Measurements from ENCODE around the gene ADORA1.
A peak's percentile ranks its signal among the peaks of the same experiment; 100 is the strongest.

The ADORA1 gene

DNA sequence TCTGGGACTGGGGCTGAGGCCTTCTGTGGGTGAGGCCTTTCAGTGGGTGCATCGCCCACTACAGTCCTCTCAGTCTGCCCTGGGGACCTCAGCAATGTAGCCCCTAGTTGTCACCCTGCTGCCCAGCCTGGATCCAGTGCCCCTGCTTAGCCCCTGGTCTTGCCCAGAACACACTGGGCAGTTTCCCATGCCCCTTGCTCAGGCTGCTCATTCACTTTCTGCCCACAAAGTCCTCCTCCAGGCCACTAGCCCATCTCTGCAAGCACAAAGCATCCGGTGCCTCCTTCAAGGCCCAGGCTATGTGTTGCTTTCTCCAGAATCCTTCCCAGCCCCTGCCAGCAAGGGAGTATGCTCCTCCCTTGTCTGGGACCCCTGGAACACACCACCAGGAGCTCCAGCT, 5.4 kb upstream of the ADORA1 start:
- DNase-seq (ENCODE audit: low read depth), result no peak

DNA sequence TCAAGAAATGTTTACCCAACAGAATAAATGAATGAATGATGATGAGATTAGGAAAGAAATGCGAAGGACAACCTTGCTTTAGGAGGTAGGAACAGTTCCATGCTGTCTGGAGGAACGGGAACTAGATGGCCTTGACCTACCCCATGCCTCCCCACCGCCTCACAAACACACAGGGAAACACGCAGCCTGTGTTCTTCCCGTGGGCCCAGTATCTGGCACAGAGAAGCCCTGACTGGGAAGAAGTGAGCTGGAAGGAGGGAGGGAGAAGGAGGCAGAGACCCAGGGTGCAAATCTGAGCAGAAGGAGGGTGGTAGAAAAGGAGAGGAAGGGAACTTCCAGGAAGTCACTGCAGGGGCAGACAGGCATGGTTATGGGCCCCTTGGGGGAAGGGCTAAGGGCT, 3.5 kb upstream of the ADORA1 start:
- no peak for DNase-seq (ENCODE audit: low read depth)

DNA sequence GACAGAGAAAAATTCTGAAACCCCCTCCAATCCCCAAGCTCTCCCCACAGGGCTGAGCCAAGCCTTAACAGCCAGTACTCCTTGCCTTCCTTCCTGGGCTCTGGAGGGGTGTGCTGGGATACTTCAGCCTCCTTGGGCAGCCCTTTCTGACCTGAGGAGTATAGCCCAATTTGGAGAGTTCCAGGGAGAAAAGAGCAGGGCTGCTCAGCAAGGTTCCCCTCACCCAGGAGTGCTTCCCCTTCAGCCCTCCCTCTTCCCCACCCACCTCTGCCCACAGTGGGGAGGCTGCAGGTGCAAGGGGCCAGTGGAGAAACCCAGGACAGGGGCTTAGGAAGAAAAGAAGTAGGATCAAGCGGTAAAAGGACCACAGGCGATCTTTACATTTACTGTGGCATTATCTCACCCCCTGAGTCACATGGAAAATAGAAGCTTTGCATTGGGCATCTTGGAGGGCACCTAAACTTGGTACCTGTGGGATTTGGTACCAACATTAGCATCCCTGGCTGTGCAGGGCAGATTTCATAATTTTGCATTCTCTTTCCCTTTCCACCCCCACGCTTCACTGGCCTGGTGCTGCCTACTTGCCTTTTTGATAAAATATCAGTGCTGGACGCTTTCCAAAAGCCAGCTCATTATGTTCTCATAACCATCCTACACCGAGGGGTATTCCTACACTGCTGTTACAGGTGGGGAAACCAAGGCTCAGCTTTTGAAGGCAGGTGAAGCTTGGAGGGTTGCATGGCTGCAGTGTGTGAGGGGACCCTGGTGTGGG, 2.8 kb upstream of the ADORA1 start:
- DNase-seq (ENCODE audit: low read depth), result peak; percentile 74

DNA sequence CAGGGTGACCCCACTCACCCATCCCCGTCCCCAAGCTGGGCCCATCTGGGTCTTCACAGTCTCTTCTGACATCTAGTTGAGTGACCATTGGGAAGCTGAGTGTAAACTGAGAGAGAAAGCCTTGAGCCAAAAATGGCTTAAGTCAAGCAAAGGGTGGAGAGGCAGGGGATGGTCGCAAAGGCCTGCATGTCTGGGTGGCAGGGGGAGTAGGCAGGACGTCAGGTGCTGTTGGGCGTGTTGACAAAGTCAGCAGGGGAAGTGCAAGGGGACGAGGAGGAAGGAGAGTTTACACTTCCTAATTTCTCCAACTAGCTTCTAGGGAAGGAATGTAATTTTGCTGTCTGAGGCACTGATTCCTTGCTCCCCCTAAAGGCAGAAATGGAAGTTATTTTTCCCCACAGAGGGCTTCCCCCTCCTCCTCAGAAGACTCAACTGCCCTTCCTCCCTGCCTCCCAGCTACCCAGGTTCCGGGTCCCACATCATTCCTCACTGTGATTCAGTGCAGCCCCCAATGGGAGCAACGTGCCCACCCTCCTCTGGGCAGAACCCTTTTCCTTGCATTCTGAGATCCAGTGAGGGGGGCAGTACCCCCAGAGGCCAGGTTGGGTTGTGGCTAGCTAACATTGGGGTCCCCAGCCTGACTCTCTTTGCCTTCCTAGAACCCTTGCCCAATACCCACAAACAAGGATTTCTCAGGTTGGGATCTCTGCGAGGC, 1.2 kb upstream of the ADORA1 start:
- DNase-seq (ENCODE audit: low read depth), result peak; percentile 29

DNA sequence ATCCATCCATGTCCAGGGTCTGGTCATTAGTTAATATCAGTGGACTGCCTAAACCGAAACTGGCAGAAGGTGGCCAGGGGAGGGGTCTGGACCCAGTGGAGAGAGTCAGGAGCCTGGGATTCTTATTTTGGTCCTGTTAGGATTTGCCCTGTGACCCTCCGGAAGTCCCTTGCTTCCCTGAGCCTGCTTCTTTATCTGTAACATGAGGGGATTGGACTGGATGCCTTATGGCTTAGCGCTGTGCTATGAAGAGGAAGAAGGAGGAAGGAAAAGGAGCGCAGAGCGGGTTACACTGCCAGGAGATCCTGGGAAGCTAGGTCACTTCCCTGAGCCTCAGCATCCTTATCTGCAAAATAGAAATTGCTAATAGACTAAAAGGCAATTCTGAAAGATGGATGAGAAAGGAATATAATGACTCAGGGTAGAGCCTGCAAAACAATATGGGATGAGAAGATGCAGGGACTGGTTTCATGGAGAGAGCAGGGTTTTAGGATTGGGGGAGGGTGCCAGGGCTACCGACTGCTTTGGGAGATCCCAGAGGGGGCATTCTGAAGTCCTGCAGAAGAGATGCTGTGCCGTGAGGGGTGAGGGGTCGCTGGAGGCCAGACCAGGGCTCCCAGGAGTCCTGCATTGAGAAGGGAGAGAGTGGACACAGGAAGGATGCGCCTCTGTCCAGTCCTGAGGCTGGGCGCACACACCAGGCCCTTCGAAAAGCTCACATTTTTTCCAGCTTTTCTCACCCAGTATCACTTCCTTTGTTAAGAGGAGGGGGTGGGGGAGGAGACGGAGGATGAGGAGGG, 460 bp upstream of the ADORA1 start:
- no peak for DNase-seq (ENCODE audit: low read depth)

DNA sequence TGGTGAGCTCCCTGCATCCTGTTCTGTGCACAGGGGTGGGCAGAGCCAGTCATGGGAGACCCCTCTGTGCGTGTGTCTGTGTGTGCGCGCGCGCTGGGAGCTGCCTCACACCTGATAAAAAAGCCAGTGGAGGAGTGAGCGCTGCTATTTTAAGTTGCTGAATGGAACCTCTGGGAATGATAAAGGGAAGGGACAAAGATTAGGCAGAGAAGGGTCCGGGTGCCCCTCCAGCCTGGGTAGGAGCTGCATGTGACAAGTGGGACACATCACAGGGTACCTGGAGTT, 847 bp downstream of the ADORA1 start:
- DNase-seq (ENCODE audit: low read depth), result no peak

DNA sequence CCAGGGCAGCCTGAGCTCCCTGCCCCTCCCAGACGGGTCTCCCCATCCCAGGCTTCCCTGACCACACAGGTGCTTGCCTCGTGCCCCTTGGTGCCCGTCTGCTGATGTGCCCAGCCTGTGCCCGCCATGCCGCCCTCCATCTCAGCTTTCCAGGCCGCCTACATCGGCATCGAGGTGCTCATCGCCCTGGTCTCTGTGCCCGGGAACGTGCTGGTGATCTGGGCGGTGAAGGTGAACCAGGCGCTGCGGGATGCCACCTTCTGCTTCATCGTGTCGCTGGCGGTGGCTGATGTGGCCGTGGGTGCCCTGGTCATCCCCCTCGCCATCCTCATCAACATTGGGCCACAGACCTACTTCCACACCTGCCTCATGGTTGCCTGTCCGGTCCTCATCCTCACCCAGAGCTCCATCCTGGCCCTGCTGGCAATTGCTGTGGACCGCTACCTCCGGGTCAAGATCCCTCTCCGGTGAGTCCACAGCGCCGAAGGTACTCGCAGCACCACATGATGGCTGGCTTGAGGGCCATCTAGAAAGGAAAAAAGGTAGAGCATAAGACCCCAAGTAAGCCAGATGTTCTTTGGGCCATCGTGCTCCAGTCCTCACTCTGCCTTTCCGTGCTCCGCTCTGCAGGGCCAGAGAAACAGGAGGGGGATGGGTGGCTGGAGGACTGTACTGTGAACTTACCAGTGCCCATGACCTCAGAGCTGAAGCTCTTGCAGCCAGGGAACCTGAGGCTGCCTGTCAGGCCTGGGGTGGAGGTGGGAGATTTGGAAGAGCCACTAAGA, 1.4 kb downstream of the ADORA1 start:
- DNase-seq (ENCODE audit: low read depth), result no peak

DNA sequence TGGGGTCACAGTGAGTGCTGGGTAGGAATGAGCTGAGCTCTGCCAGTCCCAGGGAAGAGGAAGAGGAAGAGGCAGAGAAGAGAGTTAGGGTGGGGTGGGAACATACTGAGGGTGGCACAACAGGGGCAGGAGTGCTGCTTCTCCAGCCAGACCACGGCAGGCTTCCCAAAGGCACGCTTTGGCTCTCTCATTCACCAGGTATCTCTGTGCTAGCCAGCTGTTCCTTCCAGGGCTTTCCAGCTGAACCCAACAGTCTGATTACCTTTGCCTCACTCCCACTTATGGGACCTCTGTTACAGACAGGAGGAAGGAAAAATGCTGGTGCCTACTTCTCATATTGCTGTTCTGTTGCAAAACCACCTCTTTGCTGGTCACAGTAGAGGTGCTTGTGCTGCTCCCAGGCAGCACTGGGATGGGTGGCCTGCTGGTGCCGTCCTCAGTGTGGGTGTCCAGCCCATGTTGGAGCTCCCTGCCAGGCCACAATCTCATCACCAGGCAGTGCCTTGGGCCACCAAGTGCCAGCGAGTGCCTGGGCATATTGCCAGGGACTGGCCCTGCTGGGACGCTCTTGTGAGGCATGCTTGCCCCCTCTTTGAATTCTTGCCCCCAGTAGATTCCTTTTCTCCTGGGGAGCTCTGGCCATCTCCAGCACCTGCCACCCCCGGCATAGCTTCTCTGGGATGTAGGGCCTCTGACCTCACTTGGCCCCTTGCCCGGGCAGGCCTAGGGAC, 2.1 kb downstream of the ADORA1 start:
- DNase-seq (ENCODE audit: low read depth), result no peak

DNA sequence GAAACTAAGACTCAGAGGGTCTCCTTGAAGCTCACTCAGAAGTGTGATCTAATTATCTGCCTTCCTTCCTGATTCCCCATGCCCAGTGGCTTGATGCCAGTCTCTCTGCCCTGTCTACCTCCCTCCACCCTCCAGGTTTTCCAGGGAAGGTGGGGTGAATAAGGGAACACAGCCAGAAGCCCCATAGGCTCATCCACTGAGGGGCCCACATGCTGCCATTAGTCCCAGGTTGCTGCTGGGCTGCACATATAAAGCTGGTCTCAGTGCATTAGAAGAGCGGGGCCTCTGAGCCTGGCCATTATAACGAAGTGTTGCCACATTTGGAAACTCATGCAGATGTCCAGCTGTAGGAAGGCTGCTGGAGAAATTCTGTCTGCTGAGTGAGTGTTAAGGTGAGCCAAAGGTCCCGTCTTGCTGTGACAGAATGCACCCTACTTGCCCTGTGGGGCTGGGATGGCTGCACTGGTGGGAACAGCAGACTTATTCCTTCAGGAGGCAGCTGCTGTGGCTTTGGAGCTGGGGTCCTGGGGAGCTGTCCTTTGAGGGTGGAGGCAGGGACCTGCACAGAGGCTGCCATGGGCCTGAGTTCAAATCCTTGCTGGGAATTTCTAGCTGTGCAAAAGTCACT, 2.9 kb downstream of the ADORA1 start:
- DNase-seq (ENCODE audit: low read depth), result no peak

DNA sequence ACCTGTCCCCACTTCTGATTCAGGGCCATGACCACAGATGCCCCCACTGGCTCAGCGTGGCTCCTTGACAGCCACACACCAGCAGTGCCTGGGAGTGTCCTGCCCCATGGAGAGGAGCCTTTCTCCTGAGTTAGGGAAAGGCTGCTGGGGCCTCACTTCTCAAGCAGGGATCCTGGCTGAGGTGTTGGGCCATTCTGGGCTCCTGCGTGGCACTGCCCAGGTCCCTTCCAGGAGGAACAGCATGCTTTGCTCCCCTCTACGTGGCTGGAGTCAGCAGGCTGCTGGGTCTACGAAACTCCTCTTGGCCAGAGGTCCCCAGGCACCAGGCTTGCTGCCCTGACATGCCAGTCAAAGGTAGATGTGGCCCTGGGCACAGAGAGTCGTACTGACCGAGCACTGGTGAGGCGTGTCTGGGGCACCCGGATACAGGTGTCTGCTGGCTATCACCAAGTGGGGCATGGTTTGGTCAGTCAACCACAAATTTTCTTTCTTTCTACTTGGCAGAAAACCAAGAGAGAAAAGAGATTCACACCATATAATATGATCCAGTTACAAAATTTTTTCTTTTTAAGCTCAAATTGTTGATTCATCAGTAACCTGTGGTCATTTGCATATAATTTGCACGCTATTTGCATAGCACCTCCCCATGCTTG, 4.1 kb downstream of the ADORA1 start:
- DNase-seq (ENCODE audit: low read depth), result no peak

DNA sequence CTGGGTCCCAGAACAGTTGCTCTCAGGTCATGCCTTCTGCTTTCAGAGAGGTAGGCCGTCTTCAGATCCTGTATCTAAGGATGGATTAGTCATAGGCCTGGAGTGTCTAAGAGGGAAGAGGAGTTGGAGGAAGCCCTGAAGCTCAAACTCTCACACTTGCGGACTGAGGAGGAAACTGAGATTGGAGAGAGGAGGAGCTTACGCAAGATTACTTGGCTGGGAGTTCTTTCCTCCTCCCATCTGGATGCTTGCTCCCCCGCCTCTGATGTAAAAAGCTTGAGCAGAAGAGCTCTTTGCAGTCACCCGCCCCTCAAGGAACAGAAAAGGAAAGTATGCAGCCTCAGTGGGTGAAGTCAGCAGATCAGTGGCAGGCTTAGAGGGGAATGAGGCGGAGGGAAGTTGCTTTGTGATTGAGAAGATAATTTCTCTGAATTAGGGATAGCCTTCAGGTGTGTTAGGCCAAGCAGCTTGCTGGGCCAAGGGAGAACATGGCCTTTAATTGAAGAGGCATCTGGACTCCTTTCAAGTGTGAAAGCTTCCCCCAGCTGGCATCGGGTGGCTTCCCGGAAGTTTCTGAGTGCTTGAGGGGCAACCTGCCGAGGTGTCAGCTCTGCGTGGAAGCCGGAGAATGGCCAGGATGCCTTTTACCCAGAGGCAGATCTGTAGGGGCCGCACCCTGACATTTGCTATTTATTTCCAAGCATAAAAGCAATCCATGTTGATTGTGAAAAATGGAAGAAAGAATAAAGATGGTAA, 6.6 kb downstream of the ADORA1 start:
- DNase-seq (ENCODE audit: low read depth), result peak; percentile 95

DNA sequence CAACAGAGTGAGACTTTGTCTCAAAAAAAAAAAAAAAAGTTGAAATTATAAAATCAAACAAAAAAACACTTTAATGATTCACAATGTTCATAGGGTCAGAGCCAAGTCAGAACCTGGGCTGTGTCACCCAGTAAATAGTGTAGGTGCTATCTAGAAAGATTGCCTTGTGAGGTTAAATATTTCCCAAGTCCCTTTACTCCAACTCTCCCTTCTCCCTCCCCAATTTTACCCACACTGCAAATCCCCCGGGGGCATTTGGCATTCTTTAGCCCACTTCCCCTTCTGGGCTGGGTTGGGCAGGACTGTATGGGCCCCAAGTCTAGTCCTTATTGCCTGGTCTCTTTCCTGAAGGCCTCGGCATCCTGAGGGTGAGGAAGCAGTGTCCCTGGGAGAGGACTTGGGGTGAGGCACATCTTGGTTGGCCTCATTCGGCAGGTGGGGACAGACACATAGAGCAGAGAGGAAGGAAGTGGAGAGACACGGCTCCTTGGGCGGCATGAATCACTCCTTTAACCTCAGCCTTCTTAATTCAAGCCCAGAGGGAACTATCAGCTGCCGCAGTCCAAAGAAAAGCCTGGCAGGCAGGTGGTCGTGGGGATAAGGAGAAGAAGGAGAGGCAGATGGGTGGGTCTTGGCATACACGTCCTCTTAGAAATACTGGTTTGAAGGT, 8.2 kb downstream of the ADORA1 start:
- DNase-seq (ENCODE audit: low read depth), result no peak

DNA sequence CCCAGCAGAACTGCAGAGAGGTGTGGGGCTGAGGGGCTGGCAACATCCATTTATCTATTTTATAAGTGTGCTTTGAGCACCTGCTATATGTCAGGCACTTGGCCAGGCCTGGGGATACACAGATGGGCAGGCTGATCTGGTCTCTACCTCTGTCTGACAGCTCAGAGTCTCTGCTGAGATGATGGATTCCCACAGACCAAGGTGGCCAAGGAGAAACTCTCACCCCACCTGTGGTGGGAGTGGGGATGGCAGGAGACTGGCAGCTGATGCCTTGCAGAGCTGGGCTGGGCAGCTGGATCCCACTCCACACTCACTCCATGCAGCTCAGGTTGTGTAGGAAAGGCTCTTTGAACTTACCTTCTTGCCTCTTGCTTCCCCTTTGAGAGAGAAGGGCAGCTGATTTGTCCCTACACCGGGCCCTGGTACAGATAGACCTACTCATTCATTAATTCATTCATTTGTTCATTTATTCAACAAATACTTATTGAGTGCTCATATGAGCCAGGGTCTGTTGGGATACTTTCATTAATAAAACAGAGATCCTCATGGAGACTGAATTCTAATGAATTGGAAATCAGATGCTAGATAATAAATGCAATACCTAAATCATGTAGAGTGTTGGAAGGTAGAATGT, 9.0 kb downstream of the ADORA1 start:
- no peak for DNase-seq (ENCODE audit: low read depth)

DNA sequence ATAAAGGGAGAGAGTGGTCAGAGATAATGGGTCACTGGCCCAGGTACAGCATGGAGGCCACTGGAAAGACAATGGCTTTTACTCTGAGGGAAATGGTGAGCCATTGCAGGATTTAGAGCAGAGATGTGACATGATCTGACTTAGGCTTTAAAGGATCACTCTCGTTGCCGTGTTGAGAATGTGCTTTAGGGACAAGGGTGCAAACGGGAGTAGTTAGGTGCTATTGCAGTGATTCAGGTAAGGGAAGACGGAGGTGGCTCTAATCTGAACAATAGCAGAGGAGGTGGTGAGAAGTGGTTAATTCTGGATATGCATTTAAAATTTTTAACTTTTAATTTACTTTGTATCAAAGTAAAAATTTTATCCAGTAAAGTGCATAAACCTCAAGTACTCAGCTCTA, 9.8 kb downstream of the ADORA1 start:
- no peak for DNase-seq (ENCODE audit: low read depth)

DNA sequence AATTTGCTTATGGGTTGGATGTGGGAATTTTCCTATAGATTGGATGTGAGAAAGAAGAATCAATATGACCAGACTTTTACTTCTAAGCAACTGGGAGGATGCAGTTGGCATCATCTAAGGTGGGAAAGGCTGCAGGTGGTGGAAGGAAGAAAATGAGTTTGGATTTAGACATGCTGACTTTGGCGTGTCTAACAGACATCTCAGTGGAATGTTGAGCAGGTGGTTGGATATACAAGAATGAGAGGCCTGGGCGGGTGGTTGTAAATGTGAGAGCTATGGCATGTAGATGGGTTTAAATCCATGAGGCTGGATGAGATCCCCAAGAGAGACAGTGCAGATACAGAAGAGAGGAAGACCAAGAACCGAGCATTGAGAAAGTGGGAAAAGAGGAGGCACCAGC, 10.5 kb downstream of the ADORA1 start:
- no peak for DNase-seq (ENCODE audit: low read depth)

DNA sequence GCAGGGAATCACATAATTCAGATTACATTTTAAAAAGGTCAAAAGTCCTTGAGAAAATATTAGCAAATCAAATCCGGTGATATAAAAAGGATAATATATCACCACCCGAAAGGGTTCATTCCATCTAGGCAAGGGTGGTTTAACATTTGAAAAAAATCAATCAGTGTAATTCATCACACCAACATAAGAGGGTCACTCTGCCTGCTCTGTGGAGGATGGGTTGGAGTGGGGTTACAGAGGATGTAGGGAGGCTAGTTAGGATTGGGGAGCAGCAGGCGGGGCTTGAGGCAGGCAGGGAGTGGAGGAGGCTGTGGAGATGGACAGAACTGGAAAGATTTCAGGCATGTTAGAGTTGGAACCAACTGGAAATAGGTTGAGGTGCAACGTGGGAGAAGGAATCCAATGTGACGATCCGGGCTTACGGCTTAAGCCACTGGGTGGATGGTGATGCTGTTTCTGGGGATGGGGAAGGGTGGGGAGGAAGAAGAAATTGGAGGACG, 12.5 kb downstream of the ADORA1 start:
- no peak for DNase-seq (ENCODE audit: low read depth)

DNA sequence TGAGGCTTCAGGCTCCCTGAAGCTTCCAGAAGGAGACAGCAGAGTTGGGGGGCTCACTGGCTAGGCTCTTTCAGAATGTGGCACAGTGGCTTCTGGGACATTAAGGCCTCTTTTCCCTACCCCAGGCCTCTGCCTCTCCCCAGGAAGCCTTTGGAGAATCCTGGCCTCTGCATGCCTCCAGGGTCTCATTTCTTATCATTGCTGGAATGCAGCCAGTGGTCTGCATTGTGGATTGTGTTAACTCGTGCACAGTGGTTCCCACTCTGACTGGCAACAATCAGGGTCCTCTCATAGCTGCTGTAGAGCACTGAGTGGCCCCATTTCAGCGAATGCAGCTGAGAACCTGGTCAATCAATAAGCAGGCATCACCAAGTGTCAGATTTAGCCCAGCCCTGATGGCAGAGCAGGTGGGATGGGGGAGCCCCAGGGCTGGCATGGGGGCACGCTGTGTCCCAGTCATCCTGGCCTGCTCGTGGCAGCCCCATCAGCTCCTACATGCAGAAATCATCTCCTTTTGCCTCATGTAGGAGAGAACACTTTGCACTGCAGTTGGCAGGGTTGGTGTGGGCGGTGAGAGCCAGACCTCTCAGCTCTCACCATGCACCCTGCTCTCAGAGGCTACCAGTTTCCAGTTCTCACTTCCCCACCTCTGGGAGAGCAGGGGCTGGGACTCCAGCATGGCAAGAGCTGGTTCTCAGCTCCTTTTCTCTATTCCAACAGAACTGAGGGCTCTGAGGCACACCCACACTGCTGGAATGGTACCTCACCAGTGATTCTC, 13.4 kb downstream of the ADORA1 start:
- DNase-seq (ENCODE audit: low read depth), result no peak

DNA sequence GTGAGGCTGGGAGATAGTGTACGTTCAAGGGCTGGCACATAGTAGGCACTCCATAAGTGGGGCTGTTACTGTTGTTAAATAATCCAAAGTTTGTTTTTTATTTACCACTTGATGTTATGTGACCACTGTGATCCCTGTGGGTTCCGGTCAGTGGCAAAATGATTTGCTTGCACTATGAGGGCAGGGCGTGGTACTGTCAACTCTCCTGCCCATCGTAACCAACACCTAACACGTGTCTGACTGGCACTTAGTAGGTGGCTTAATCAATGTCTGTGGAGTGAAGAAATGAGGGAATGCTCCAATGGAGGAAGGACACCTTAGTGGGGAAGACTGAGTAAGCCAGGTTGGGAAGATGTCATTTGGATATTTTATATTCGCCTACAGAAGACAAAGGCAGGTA, 14.6 kb downstream of the ADORA1 start:
- no peak for DNase-seq (ENCODE audit: low read depth)

Data from amniotic epithelial cell (primary cell).